ENCODE measurements around the gene PLEKHN1.

- no peak for TF ChIP-seq CTCF (conservative IDR thresholded peaks at IDR 0.05)
- no peak for TF ChIP-seq ZFX (IDR thresholded peaks at IDR 0.05)
These were observed 15.8 kb downstream of the PLEKHN1 start, which contains the start of gene PERM1 for GRCh38 chr1:981955-982558.

Measured in C4-2B (cell line).